Liver (tissue), 3 donors: ENCODE results near the gene GLT1D1.

Source experiments
- CTCF ChIP-seq: fragments of 150-350 bp; IDR thresholded peaks from 2 replicates; pipeline ENCODE4 v1.5.1; 2017; ENCODE audit warnings: improper control_type of control experiment, low read depth, low read length; ENCODE audit not compliant: missing input control
- EGR1 ChIP-seq, 2 donors: IDR thresholded peaks; 2 replicates each; pipeline ENCODE4 v1.6.1; 2016 to 2018; ENCODE audit warnings: antibody characterized with exemption in 2 of 2, low read depth in 2 of 2
- RAD21 ChIP-seq, 2 donors: IDR thresholded peaks; 2 replicates each; pipeline ENCODE4 v1.6.1; 2016; ENCODE audit warnings: antibody characterized with exemption in 2 of 2, mild to moderate bottlenecking in 2 of 2
- ZBTB33 ChIP-seq: IDR thresholded peaks from 2 replicates; pipeline ENCODE4 v1.6.1; 2016; ENCODE audit warnings: antibody characterized with exemption
- TF ChIP-seq, protein P1 (sequence below): IDR thresholded peaks from 2 replicates; pipeline ENCODE4 v1.6.1; 2016; ENCODE audit warnings: antibody characterized with exemption, mild to moderate bottlenecking
- donor health status: healthy.
- donor health status: healthy.

DNA sequence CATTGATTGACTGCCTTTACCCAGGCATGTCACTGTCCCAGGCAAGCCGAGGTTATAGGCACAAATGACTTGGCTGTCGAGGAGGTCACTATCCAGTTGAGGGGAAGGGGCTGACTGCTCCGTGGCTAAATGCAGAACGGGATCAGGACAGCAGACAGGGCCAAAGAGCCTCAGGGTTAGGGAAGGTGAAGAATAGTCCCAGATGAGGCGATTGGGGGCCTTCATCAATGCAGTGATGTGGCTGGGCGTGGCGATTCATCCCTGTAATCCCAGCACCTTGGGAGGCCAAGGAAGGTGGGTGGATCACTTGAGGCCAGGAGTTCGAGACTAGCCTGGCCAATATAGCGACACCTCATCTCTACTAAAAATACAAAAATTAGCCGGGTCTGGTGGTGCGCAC is 10.7 kb upstream of the GLT1D1 start:
- no peak for TF ChIP-seq CTCF
- TF ChIP-seq, protein P1, sequence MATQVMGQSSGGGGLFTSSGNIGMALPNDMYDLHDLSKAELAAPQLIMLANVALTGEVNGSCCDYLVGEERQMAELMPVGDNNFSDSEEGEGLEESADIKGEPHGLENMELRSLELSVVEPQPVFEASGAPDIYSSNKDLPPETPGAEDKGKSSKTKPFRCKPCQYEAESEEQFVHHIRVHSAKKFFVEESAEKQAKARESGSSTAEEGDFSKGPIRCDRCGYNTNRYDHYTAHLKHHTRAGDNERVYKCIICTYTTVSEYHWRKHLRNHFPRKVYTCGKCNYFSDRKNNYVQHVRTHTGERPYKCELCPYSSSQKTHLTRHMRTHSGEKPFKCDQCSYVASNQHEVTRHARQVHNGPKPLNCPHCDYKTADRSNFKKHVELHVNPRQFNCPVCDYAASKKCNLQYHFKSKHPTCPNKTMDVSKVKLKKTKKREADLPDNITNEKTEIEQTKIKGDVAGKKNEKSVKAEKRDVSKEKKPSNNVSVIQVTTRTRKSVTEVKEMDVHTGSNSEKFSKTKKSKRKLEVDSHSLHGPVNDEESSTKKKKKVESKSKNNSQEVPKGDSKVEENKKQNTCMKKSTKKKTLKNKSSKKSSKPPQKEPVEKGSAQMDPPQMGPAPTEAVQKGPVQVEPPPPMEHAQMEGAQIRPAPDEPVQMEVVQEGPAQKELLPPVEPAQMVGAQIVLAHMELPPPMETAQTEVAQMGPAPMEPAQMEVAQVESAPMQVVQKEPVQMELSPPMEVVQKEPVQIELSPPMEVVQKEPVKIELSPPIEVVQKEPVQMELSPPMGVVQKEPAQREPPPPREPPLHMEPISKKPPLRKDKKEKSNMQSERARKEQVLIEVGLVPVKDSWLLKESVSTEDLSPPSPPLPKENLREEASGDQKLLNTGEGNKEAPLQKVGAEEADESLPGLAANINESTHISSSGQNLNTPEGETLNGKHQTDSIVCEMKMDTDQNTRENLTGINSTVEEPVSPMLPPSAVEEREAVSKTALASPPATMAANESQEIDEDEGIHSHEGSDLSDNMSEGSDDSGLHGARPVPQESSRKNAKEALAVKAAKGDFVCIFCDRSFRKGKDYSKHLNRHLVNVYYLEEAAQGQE = no peak
- TF ChIP-seq ZBTB33 = no peak
- no peak for TF ChIP-seq RAD21 (IDR thresholded peaks at IDR 0.05)
- TF ChIP-seq EGR1 (IDR thresholded peaks at IDR 0.05; ENCODE audit: low read depth in 2 of 2) = no peak
